GM19099 (cell line): ENCODE results near the gene NUP133.

Experiments
- POLR2A ChIP-seq: IDR thresholded peaks from 3 replicates; pipeline ENCODE4 v1.6.1; 2011; ENCODE audit warnings: low read depth; ENCODE audit not compliant: insufficient read length; ENCODE audit errors: extremely low read depth

The NUP133 gene

DNA sequence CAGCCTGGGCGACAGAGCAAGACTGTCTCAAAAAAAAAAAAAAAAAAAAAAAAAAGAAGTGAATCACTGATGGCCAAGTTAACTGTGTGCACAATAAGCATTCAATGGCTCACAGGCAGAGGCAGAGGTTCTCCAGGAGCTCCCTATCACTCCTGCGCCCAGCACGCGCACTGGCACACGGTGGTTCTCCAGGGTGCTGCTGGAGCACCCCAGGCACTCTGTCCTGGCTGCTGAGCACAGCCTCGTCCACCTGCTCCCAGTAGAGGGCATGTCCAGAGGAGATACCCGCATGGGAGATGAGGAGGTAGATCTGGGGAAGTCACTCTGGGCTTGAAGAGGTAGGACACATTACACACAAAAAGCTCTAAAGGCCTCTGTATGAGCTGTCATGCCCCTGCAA is 21.5 kb upstream of the NUP133 start:
- TF ChIP-seq POLR2A: no peak

DNA sequence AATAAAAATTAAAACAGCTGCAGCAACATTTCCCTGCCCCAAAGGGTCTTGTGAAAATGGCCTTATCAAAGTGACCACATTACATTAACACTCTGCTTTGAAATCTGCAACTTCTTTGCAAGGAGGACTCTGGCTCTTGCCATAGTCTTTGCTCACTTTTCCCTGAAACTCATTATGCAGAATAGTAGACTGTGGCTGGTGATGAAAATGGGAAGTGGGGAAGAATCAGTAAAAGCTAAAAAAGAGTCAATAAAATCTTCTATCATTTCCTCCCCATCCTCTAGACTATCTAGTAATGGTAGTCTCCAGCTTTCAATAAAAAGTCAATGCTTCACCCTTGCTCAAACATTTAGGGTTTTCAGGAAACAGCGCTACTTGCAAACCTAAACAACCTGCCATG is 18.6 kb upstream of the NUP133 start:
- no peak for TF ChIP-seq POLR2A

DNA sequence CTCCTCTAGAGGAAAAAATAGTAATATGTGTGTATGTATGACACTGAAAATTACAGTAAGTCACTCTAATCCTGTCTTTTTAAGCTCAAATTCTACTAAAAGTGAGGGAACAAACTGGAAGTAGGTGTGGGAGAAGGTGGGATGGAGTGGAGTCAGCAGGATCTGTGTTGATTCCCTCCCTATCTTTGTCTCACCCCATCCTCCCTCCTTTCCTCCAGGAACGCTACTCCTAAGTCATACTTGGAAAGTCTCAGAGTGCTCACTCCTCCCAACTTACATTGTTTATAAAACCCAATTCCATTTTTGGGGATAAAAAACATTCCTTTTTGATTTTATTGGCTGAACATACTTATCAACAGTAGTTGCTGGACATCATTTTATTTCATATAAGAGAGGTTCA is 14.9 kb upstream of the NUP133 start:
- no peak for TF ChIP-seq POLR2A

DNA sequence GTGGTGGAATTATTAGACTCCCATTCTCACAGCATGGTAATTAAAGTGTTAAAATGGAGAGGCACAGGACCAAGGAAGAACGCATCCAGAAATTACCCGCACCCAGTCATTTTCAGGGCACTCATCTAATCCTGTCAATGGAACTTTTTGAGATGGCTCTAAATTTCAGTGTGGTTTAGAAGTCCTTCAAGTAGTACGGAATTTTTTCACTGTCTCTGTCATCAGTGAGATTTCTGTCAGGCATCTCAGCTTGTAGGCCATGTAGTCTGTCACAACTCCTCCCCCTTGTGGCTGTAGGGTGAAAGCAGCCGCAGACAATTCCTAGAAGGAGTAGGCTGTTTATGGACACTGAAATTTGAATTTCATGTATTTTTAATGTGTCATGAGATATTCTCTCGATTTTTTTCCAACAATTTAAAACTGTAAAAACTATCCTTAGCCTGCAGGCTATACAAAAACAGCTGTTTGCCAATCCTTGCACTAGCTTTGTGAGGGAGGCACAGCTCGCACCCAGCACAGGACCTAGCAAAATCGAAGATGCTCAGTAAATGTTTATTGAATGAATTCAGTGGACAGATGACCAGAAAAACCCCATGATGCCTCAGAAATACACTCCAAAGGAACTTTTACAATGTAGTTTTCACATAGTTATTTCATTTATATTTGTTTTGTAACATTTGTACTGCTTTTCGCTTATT is 6.6 kb upstream of the NUP133 start:
- TF ChIP-seq POLR2A: no peak

DNA sequence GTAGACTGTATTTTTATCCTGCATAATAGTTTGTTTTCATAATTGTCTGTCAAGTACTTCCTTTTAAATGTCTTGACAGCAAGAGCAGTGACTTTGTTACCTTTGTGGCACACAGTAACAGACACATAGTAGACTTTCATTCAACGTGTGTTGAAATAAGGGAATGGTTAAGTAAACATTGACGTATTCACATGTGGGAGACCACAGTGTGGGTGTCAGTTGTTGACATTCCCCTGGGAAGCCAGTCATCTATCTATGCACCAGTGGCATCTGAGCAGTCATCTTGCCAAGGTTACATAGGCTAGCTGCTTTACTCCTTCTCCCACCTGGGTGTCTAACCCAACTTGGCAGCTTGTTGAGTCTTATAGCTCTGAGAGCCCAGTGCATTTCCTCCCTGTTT is 1.4 kb upstream of the NUP133 start:
- TF ChIP-seq POLR2A: no peak

DNA sequence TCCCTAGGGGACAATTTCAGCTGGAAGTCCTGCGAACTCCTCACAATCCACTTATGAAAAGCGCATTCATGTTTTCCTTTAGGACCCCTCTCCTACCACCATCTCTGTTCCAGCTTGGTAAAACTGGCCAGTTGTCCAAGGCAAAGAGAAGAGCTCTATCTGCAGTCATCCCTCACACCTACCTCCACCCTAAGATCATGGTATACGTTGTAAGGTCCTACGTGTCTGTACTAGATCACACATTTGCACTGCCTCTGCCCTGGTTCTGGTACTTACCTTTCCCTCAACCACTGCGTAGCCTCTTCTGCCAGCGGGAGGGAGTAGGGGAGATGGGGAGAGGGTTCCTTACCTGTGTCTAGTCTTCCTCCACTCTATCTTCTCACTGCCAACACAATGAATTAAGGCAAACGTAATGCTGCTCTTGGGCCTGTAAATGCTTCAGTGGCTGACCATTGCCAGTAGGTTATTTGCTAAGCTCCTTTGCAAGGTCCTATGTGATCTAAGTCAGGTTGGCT is 739 bp upstream of the NUP133 start:
- no peak for TF ChIP-seq POLR2A

DNA sequence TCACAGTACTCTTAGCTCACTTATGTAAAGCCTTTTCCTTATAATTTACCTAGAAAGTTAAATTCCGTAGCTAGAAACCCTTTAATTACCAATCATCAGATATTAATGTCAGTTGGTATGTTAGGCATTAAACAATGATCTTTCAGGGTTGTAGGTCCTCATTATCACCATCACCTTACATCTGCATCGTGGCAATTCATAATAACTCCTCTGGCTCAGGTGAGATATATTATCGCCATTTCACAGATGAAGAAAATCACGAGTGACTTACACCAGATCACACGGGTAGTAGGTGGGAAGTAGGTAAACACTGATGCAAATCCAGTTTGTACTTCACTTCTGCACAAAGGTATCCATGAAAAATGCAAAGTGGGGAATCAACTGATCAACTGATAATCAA is 639 bp downstream of the NUP133 start:
- TF ChIP-seq POLR2A: no peak

DNA sequence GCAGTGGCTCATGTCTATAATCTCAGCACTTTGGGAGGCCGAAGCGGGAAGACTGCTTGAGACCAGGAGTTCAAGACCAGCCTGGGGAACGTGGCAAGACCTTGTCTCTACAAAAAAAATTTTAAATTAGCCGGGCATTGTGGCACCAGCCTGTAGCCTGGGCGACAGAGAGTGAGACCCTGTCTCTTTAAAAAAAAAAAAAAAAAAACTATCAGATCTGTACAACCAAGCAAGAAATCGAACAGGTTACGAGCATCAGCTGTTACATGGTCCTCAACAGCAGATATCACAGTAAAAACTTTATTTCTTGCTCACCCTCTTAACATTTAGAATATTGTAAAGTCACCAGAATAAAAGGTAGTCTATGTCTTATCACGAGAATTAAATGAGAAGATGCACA is 1.5 kb downstream of the NUP133 start:
- TF ChIP-seq POLR2A: no peak

DNA sequence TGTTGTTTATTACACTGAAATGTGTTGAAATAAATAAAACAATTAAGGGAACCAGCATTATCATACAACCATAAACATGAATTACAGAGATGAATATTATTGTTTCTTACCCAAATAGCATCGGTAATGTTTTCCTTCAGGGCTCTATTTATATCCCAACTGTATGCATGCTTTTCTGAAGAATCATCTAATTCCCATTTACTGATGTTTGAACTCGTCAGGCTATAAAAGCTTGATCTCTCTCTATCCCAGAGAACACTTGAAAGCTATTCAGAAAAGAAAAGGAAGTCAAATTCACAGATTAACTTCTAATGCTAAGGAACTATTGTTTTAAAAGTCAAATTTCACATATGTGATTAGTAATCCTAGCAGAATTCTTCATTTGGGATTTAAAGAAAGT is 12.4 kb downstream of the NUP133 start:
- no peak for TF ChIP-seq POLR2A

DNA sequence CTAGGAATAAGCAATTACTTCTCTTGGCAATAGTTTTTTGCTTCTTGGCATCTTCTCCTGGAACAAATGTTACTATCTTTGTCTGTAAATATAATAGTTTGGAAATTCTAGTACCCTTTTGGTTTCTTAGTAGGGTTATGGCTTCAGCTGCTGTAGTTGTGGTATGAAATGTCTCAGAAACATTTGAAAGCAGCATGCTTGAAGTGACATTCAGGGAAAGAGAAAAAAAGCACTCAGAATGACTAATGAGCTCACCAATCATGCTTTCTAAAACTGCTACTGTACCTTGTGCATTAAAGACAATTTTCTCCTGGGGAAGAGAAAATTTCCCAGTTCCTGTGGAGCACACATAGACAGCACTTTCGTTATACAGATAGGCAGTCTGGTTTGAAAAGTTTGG is 21.0 kb downstream of the NUP133 start:
- no peak for TF ChIP-seq POLR2A

DNA sequence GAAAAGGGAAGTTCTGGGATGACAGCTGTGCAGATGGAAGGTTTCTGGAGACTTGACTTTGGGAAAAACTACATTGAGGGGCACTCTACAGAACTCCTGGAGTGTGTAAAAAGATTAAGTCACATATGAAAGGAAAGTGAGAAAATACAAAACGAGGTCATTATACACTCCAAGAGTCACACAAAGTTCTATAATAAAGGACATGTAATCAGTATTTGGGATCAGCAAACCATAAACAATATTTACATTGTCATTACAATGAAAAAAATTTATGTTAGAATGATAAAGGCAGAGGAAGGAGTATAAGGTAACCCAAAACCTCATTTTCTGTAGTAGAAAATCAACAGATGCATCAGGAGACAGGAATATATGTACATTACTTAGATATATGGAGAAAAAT is 22.8 kb downstream of the NUP133 start:
- TF ChIP-seq POLR2A: no peak

DNA sequence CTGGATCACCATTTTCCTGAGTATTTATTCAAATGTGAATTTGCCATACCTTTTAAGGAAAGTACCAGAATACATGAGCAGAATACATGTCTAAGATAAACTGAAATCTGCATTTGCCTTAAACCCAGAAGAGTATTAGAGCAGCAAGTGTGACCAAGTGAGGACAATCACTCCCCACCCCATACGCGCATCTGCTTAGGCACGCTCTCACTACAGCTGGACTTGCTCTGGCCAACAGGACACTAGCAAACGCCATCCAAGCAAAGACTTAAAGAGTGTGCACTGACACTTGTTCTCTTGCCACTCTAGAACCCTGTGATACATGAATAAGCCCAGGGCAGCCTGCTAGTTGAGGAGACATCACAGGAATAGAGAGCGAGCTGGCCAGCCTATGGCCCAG is 25.6 kb downstream of the NUP133 start:
- TF ChIP-seq POLR2A: no peak

DNA sequence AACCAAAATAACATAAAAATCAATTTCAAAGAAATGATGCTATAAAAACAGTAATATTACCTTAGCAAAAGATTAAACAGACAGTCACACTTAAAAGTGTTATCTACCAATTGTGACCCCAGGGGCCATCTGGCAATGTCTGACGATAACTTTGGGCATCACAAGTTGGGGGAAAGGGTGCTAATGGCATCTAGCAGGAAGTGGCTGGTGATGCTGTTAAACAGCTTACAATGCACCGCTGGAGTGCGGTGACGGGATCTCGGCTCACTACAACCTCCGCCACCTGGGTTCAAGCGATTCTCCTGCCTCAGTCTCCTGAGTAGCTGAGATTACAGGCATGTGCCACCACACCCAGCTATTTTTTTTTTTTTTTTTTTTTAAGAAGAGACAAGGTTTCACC is 27.6 kb downstream of the NUP133 start:
- TF ChIP-seq POLR2A: no peak

DNA sequence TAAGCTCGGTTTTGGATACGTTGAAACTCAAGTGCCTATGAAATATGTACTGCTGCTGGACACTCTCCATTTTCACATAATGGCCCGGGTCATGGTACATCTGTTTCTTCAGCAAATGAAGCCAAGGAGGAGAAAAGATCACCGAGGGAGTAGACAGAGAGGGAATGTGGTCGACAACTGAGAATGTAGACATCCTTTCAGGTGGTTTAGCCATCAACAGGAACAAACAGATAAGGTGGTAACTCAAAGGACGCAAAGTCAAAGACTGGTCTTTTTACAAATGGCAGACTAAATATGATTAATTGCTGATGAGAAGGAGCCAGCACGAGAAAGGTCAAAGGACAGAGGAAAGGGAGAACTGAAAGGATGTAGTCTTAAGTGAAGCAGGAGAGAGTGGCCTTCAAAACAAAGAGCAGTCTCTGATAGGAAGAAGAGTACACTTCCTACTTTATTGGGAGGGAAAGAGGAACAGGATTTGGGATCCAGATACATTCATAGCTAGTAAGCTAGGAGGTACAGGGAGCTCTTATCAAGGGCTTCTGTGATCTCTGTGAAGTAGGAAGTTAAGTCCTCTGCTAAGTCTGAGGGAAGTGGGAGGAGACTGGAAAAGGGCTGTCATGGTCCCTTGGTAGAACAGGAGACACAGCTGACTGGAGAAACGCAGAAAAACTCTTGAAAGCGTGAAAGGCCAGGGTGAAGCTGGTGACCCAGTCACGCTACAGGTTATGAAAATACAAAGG is 28.3 kb downstream of the NUP133 start:
- TF ChIP-seq POLR2A: peak; percentile 56

DNA sequence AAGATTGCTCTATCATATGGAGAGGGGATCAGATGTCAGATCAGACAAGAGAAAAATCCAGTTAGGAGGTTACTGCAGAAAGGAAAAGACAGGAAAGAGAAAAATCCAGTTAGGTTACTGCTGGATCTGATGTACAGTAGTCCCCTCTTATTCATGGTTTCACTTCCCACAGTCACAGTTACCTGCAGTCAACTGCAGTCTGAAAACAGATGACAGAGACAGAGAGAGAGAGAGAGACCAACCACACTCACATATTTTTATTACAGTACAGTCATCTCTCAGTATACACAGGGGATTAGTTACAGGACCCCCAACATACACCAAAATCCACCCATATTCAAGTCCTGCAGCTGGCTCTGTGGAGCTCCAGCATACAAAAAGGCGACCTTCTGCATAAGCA is 29.3 kb downstream of the NUP133 start:
- TF ChIP-seq POLR2A: no peak

DNA sequence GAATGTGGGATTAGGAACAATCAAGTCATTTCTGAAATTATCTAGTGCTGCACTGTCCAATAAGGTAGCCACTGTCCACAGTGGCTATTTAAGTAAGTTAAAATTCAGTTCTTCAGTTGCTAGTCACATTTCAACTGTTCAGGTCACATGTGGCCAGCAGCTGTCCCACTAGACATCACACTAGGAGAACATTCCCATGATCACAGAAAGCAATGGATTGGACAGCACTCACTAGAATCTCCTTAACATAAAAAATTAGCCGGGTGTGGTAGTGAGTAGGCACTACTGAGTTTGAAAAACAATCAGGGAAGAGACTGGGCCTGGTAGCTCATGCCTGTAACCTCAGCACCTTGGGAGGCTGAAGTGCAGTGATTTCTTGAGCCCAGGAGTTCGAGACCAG is 33.6 kb downstream of the NUP133 start:
- TF ChIP-seq POLR2A: no peak

DNA sequence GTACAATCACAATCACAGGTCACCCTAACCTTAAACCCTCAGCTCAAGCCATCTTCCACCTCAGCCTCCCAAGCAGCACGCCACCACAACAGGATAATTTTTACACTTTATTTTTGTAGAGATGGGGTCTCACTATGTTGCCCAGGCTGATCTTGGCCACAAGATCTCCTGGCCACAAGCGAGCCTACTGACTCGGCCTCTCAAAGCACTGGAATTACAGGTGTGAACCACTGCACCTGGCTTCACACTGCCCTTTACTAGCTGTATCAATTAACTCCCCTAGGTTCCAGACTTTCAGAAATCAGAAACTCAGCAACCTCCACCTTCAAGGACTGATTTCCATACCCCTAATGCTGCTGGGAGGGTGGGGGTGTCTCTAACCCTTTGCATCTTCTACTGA is 37.0 kb downstream of the NUP133 start:
- no peak for TF ChIP-seq POLR2A

DNA sequence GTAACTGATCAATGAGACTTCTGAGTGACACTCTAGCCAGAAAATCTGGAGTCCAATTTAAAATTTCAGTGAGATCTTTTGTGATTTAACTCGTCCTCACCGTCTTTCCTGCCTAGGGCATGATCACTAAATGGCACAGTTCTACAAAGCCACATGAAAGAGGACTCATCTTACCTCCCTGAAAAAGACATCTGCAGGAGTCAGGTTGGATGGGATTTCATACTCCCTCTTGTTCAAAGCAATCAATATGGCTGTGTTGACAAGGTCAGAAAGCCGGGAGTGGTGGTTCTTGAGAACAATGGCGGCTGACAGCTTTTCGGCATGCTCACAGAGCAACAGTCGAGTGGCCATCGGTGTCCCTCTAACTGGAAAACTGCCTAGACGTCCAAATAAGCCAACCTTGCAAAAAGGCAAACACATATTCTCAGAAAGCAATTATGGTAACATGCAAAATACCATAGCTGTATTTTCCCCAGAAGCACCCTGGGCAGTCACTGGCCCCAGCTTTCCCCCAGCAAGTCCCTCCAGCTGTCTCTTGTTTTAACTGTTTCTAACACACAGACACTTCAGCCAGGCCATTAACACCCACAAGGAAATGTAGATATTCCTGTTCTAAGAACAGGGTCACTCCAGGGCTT is 37.6 kb downstream of the NUP133 start:
- TF ChIP-seq POLR2A: no peak
